HL-60 (cell line): ENCODE measurements around the gene HCN2.

ENCODE experiments used
- GABPA ChIP-seq: IDR thresholded peaks from 2 replicates; pipeline ENCODE4 v1.6.1; 2012; ENCODE audit warnings: low read depth
- TF ChIP-seq, protein P1 (sequence below): IDR thresholded peaks from one replicate; pipeline ENCODE4 v1.5.1; 2011; ENCODE audit warnings: low read length, control low read depth, inconsistent platforms; ENCODE audit not compliant: insufficient read depth

GRCh38 chr19:570251-570686, 19.4 kb upstream of the HCN2 start:
- TF ChIP-seq, protein P1, sequence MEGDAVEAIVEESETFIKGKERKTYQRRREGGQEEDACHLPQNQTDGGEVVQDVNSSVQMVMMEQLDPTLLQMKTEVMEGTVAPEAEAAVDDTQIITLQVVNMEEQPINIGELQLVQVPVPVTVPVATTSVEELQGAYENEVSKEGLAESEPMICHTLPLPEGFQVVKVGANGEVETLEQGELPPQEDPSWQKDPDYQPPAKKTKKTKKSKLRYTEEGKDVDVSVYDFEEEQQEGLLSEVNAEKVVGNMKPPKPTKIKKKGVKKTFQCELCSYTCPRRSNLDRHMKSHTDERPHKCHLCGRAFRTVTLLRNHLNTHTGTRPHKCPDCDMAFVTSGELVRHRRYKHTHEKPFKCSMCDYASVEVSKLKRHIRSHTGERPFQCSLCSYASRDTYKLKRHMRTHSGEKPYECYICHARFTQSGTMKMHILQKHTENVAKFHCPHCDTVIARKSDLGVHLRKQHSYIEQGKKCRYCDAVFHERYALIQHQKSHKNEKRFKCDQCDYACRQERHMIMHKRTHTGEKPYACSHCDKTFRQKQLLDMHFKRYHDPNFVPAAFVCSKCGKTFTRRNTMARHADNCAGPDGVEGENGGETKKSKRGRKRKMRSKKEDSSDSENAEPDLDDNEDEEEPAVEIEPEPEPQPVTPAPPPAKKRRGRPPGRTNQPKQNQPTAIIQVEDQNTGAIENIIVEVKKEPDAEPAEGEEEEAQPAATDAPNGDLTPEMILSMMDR = no peak
- no peak for TF ChIP-seq GABPA
